Dendritic cell treated with granulocyte-macrophage colony-stimulating factor and Interleukin-4, amounts not matched to agents 40 ng/mL and 50 ng/mL, for 4 days (primary cell): ENCODE results near the gene KIZ.

Experiments
- H3K27ac Mint-ChIP-seq: one replicate; pipeline ENCODE4 v1.8.0; 2022; ENCODE audit warnings: mild to moderate bottlenecking, mixed read lengths
- H3K27me3 Mint-ChIP-seq: one replicate; pipeline ENCODE4 v1.8.0; 2022; ENCODE audit warnings: mild to moderate bottlenecking, mixed read lengths
- H3K36me3 Mint-ChIP-seq: one replicate; pipeline ENCODE4 v1.8.0; 2022; ENCODE audit warnings: low read depth, mixed read lengths
- H3K4me1 Mint-ChIP-seq: one replicate; pipeline ENCODE4 v1.8.0; 2022; ENCODE audit warnings: low read depth, mixed read lengths
- H3K4me3 Mint-ChIP-seq: one replicate; pipeline ENCODE4 v1.8.0; 2022; ENCODE audit warnings: mild to moderate bottlenecking, moderate library complexity, mixed read lengths
- H3K9me3 Mint-ChIP-seq: one replicate; pipeline ENCODE4 v1.8.0; 2022; ENCODE audit warnings: mixed read lengths
- intact Hi-C: fragments of 100-400 bp; cut with micrococcal nuclease; formaldehyde crosslinking; loops from one replicate; pipeline ENCODE4 v1.15.0; 2022

The KIZ gene

DNA sequence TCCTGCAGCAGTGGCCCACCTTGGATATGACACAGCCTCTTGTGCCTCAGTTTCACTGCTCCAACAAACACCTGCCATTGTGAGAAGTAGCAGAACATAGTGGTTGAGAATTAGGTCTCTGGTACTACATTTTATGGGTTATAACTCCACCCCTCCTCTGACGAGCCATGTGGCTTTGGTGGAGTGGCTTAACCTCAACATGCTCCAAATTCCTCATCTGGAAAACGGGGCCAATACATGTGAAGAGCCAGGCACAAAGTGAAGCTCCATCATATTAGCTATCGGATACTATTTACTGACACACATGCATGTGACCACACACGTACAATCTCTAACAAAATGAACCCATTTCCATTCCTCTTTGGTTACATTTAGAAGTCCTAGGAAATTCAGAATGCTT, 8.4 kb upstream of the KIZ start:
- Mint-ChIP-seq H3K9me3 (no peaks in the 10 kb centered on the region), H3K36me3 (no peaks in the 10 kb centered on the region), H3K4me1 (no peaks in the 10 kb centered on the region), H3K27me3 (peaks cover 50% of the 10 kb centered on the region), H3K27ac (no peak overlapping the region), H3K4me3 (no peak overlapping the region)
- intact Hi-C loops: no loop called here

DNA sequence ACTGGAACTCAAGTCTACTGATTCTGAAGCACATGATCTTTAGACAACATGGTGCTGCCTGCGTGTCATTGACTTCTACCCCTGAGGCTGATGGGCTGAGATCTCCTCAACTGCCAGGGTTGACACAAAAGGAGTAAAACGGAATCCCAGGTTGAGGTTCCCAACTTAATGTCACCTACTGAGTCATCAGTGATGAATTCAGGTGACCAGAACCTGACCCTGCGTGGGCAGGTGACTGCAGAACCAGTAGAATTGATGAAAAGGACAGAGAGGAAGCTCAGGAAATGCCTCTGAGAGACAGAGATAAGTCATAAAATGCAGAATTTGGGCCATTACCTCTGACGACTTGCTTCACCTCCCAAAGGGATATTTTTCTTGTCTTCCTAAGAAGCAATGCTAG, 7.7 kb upstream of the KIZ start:
- H3K27me3 Mint-ChIP-seq: peaks cover 47% of the 10 kb centered on the region
- no peaks in the 10 kb centered on the region for H3K4me1 Mint-ChIP-seq
- no peak overlapping the region for H3K27ac Mint-ChIP-seq
- intact Hi-C loops: no loop called here
- H3K4me3 Mint-ChIP-seq: no peak overlapping the region
- H3K36me3 Mint-ChIP-seq: no peaks in the 10 kb centered on the region
- H3K9me3 Mint-ChIP-seq: no peaks in the 10 kb centered on the region

DNA sequence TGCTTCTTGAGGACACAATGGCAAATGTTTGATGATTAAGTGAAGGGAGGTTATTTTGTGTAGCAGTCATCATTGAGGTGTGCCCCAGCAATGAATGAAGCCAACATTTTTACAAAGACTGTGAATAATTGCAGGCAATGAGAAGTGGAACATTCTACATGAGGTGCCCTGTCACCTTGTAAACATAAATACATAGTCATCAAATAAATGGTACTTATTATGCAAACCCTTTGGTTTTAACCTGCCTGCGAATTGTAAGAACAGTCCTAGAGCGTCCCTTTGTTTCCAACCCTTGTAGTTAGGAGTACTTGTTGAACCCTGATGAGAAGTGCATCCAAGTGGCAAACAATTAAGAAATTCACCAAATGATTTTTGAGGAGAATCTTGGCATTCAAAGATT, 7.1 kb upstream of the KIZ start:
- H3K36me3 Mint-ChIP-seq: no peaks in the 10 kb centered on the region
- H3K27ac Mint-ChIP-seq: no peak overlapping the region
- no peaks in the 10 kb centered on the region for H3K9me3 Mint-ChIP-seq
- H3K4me1 Mint-ChIP-seq: no peaks in the 10 kb centered on the region
- no peak overlapping the region for H3K4me3 Mint-ChIP-seq
- intact Hi-C loops: no loop called here
- peaks cover 41% of the 10 kb centered on the region for H3K27me3 Mint-ChIP-seq

DNA sequence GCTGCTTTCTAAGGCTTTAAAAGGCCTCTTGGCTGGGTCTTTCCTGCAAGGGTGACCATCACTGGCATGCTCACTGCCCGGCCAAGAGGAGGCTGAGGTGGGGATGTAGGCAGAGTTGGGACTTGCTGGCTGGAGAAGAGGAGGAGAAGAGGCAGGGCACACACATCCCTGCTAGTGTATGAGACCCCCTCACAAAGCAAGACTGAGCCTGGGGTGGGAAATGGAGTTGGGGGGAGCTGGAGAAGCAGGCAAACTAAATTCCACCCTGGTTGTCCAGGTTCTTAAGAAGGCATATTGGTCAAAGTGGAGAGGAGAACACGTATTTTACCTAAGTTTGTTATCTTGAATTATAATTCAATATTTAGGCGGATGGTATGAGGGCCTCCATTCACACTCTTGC, 1.7 kb upstream of the KIZ start:
- H3K9me3 Mint-ChIP-seq: no peaks in the 10 kb centered on the region
- peaks cover 9% of the 10 kb centered on the region for H3K27me3 Mint-ChIP-seq
- H3K27ac Mint-ChIP-seq: no peak overlapping the region
- H3K4me3 Mint-ChIP-seq: no peak overlapping the region
- H3K36me3 Mint-ChIP-seq: peaks cover 14% of the 10 kb centered on the region
- intact Hi-C loops: loop anchor here (10.0 kb wide), 3 partner anchors 181 to 429 kb away; partner anchors contain the start of gene XRN2
- H3K4me1 Mint-ChIP-seq: peaks cover 20% of the 10 kb centered on the region

DNA sequence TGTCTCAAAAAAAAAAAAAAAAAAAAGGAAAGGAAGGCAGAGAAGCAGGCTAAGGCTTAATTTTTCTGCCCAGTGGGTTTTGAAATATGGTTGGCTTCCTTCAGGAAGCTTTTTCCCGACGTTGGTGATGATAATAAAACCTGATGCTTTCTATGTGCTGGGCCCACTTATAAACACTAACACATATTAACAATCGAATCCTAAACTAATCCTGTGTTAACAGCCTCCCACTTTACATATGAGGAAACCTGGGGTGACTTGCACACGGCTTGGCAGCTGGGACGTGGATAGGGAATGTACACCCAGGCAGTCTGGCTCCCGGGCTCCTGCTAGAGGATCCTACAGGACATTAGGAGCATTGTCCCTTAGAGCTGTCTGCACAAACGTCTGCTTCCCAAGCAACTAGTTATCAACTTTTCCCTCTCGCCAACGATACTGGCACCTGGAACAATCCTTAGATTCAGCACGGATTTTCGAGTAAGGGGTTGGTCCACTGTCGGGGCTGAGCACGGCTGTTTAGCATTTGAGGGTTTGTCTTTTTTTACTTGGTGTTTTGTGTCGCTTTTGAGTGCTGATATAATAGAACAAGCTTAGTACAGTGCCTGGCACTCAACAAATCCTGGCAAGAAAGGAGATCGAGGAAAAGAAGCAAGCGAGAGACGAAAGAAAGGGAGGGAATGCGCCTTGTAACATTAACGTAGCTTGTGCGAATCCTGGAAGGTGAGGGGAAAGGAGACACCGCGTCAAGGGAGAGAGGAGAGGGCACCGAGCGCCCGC, 622 bp upstream of the KIZ start:
- Mint-ChIP-seq H3K27me3 (peaks cover 8% of the 10 kb centered on the region), H3K27ac (peak overlapping the region; percentile 90)
- intact Hi-C loops: loop anchor here (1.0 to 10.0 kb wide), 4 partner anchors 25 to 430 kb away; partner anchors contain the start of gene XRN2

DNA sequence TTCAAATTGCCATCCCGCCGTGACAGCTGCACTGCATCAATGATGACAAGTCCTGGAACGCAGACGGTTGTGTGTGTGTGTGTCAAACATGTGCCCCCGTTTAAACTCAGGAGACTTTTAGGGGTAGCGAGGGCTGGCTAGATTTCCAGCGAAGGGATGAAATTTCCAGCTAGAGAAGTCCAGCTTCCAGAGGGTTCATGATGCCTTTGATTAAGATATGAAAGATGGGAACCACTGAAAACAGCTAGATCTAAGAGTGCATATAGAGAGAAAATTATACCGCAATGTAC, 644 bp downstream of the KIZ start:
- H3K27ac Mint-ChIP-seq: peak overlapping the region; percentile 90
- intact Hi-C loops: loop anchor here (10.0 kb wide), 3 partner anchors 178 to 432 kb away; partner anchors contain the start of gene XRN2
- H3K36me3 Mint-ChIP-seq: peaks cover 16% of the 10 kb centered on the region
- no peaks in the 10 kb centered on the region for H3K9me3 Mint-ChIP-seq
- H3K4me1 Mint-ChIP-seq: peaks cover 20% of the 10 kb centered on the region
- H3K4me3 Mint-ChIP-seq: peak overlapping the region; percentile 93
- peaks cover 8% of the 10 kb centered on the region for H3K27me3 Mint-ChIP-seq

More for the DNA sequence above, 622 bp upstream of the KIZ start:
- Mint-ChIP-seq H3K9me3 (no peaks in the 10 kb centered on the region), H3K36me3 (peaks cover 14% of the 10 kb centered on the region), H3K4me1 (peaks cover 20% of the 10 kb centered on the region), H3K4me3 (peak overlapping the region; percentile 93)

DNA sequence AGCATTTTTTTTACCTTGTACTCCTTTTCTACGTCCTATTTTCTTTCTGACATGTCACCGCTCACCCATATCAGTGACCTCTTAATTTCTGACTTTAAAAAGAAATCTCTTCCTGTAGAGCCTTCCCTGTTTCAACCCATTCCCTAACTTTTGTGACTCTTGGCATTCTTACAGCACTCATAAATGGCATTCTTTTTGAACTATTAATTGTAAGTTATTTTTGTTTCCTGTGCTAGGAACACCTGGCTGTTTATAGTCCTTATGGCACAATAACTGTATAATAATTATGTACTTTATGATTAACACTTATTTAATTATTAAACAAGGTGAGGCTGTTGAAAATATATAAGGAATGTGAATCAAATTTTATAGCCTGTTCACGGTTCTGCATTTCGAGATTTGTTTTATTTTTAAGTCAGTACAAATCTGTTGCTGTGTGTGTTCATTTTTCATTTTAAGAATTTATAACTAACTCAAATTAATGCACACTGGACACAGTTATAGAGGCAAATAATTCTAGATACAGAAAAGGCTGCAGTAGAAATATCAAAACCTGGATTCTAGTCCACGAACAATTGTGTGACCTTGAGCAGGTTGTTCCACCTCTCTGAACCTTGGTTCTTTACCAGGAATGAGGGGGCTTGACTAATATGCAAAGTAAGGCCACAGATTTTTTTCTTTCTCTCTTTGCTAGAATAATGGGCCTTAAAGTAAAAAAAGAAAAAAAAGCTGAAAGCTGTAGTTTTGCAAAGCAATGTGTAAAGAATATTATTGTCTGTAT, 1.5 kb downstream of the KIZ start:
- Mint-ChIP-seq H3K27me3 (peaks cover 6% of the 10 kb centered on the region), H3K27ac (no peak overlapping the region), H3K36me3 (peaks cover 24% of the 10 kb centered on the region), H3K4me1 (peaks cover 20% of the 10 kb centered on the region), H3K9me3 (no peaks in the 10 kb centered on the region), H3K4me3 (no peak overlapping the region)
- intact Hi-C loops: loop anchor here (10.0 kb wide), 3 partner anchors 177 to 433 kb away; partner anchors contain the start of gene XRN2

DNA sequence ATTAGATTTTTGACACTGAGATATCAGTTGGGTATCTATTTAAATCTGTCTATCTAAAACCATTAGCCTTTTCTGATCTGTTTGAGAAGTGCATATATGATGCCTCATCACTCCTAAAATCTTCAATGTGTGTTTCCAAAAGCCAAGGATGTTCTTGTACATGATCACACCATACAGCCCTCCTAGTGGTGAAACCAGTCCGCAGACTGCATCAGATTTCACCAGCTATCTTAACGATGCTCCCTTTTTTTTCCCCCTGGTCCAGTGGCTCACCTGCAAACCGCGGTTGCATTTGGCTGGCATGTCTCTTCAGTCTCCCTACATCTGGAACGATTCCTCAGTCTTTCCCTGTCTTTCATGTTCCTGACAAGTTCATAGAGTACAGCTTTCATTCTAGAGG, 4.0 kb downstream of the KIZ start:
- no peak overlapping the region for H3K4me3 Mint-ChIP-seq
- no peaks in the 10 kb centered on the region for H3K9me3 Mint-ChIP-seq
- H3K36me3 Mint-ChIP-seq: peaks cover 36% of the 10 kb centered on the region
- intact Hi-C loops: loop anchor here (10.0 kb wide), 3 partner anchors 175 to 435 kb away; partner anchors contain the start of gene XRN2
- peaks cover 20% of the 10 kb centered on the region for H3K4me1 Mint-ChIP-seq
- H3K27me3 Mint-ChIP-seq: no peaks in the 10 kb centered on the region
- H3K27ac Mint-ChIP-seq: no peak overlapping the region

DNA sequence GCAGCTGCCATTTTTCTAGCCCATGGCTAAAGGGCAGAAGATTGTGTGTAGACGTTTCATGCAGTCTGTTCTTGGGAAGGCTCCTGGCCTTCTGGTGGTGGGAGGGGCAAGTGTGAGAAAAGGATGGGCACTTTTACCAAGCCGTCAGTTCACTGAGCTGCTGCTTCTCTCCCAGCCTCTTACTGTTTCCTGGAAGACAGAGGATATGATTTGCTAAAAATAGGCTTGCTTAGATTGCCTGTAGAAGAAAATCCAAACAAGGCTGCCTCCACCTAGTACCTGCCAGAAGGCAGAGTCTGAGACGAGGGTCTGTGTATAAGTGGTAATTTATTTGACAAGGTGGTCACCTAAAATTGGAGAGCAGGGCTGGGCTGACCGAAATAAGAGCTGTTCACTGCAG, 7.5 kb downstream of the KIZ start:
- Mint-ChIP-seq H3K4me1 (no peaks in the 10 kb centered on the region), H3K27me3 (no peaks in the 10 kb centered on the region), H3K9me3 (no peaks in the 10 kb centered on the region), H3K27ac (no peak overlapping the region), H3K4me3 (no peak overlapping the region), H3K36me3 (peaks cover 43% of the 10 kb centered on the region)
- intact Hi-C loops: no loop called here

DNA sequence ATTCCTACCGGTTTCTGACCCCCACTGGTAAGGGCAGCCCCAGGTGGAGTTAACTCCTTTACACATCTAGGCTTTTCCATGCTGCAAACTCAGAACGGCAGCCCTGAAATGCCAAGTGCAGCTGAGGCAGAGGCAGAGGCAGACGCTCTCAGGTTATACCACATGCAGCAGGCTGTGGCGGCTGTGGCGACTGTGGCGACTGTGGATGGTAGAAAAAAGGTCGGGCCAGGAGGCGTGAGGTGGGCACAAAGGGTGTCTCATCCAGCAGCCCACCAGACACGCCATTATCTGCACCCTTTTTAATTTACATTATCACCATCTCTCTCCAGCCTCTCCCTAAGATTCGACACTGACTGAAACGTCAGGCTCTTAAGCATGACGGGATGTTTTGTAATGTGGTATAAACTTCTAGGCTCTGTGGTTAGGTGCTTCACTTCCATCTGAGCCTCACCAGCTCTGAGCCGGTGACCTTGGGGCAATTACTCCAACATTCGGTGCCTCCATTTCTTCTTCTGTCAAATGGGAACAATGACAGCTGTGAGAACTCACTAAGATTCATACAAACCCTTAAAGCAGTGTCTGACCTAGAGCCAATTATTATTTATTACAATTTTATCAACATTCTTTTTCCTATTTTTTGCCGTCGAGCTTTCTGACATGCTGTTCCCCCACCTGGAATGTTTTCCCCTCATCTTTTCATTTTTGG, 8.2 kb downstream of the KIZ start:
- H3K27ac Mint-ChIP-seq: no peak overlapping the region
- H3K27me3 Mint-ChIP-seq: no peaks in the 10 kb centered on the region
- intact Hi-C loops: no loop called here
- H3K4me1 Mint-ChIP-seq: no peaks in the 10 kb centered on the region
- H3K36me3 Mint-ChIP-seq: peaks cover 43% of the 10 kb centered on the region
- H3K9me3 Mint-ChIP-seq: no peaks in the 10 kb centered on the region
- no peak overlapping the region for H3K4me3 Mint-ChIP-seq

DNA sequence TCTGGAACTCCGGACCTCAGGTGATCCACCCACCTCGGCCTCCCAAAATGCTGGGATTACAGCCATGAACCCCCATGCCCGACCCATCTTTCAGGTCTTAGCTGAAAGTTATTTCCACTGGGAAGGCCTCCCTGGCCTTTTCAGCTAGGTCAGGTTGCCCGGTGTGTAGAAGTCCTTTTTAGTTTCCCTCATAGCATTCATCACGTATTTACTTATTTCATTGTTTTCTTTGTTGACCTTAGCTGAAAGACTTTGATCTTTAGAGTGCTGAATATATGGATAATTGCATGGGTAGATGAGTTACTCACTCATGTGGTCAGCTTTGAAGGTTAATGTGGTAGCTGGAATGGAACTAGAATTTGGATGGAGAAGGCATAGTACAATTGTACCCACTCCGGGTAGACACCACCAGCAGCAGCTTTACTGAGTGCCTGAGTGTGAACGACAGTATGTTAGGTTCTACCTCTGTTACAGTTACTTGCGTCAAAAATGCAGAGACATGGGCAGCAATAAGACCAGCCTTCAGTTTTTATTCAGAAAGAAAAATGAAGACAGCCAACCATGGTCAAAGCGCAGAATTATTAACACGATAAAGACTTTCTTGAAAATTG, 9.1 kb downstream of the KIZ start:
- intact Hi-C loops: no loop called here
- no peaks in the 10 kb centered on the region for H3K4me1 Mint-ChIP-seq
- no peak overlapping the region for H3K4me3 Mint-ChIP-seq
- H3K27ac Mint-ChIP-seq: no peak overlapping the region
- H3K9me3 Mint-ChIP-seq: no peaks in the 10 kb centered on the region
- H3K36me3 Mint-ChIP-seq: peaks cover 43% of the 10 kb centered on the region
- no peaks in the 10 kb centered on the region for H3K27me3 Mint-ChIP-seq

DNA sequence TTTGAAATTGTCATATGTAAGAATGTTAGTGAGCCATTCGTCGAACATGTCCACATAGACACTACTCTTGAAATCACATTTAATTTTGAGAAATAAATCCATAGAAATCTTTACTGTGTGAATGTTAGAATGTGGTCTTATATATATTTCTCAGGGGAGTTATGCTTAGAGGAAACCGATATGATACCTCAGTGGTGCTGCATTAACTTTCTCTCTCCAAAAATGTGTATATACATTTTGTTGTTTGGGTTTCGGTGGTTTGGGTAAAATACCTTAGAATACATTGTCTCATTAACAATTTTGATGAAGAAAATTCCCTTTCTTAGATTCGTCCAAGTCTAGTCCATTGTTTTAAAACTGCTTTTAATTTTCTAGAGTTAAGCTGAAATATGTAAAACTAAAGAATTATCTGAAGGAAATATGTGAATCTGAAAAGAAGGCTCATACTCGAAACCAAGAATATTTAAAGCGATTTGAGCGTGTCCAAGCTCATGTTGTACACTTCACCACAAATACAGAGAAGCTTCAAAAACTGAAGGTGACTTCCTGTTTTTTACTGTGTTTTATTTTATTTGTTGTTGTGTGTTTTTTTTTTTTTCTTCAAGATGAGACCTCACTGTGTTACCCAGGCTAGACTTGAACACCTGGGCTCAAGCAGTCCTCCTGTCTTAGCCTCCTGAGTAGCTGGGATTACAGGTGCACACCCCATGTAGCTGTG, 10.3 kb downstream of the KIZ start:
- peaks cover 43% of the 10 kb centered on the region for H3K36me3 Mint-ChIP-seq
- no peaks in the 10 kb centered on the region for H3K9me3 Mint-ChIP-seq
- no peaks in the 10 kb centered on the region for H3K27me3 Mint-ChIP-seq
- intact Hi-C loops: no loop called here
- no peak overlapping the region for H3K27ac Mint-ChIP-seq
- no peaks in the 10 kb centered on the region for H3K4me1 Mint-ChIP-seq
- no peak overlapping the region for H3K4me3 Mint-ChIP-seq

DNA sequence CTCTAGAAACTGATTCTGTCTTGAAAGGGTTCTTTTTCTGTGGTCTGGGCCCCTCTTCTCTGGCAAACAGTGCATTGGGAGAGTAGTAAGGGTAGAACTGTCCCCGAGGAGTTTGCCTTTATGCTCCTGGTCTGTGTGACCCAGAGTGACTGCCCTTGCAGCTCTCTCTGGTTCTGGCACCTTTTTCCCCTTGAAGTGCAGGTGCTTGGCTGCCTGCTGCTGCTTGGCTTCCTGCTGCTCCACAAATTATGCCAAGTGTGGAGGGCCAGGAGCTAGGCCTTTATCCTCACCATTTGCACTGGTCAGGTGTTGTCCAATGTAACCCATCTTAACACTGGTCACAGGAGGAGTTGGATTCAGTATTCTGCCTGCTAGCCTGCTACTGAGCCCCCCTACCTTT, 11.2 kb downstream of the KIZ start:
- intact Hi-C loops: no loop called here

More for the DNA sequence above, 11.2 kb downstream of the KIZ start:
- Mint-ChIP-seq H3K4me3 (no peak overlapping the region), H3K9me3 (no peaks in the 10 kb centered on the region), H3K27ac (no peak overlapping the region), H3K4me1 (no peaks in the 10 kb centered on the region), H3K36me3 (peaks cover 35% of the 10 kb centered on the region), H3K27me3 (no peaks in the 10 kb centered on the region)
